MM.1S (cell line): ENCODE results near the gene MARCKSL1.

ENCODE experiments used
- EZH2 ChIP-seq: fragments of 300-600 bp; sonication (generic); optimal IDR thresholded peaks from 2 replicates; pipeline ENCODE3; 2017; ENCODE audit warnings: low read depth, mild to moderate bottlenecking, antibody characterized with exemption, low read length, mixed read lengths
- EZH2phosphoT487 ChIP-seq: fragments of 300-600 bp; sonication (generic); IDR thresholded peaks from 2 replicates; pipeline ENCODE4 v1.6.1; 2018; ENCODE audit warnings: antibody characterized with exemption, low read length
- TF ChIP-seq, protein P1 (sequence below): fragments of 300-600 bp; sonication (generic); IDR thresholded peaks from 2 replicates; pipeline ENCODE4 v1.5.1; 2016; ENCODE audit warnings: antibody characterized with exemption, low read length, mixed read lengths

DNA sequence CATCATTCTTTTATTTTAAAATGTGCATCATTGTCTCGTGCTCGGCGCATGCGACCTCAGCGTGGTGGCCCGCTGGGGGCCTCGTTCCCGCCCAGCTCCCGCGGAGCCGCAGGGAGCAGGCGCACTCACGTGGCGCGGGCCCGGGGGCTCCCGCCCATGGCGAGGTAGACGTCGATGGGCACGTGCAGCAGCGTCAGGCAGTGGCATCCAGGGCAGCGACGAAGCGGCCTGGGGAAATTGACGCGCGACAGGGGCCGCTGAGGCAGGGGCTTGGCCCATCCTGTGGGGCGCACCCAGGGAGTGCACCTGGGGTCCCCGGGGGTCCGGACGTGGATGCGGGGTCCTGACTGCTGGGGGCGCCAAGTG lies 25.3 kb upstream of the MARCKSL1 start:
- TF ChIP-seq, protein P1, sequence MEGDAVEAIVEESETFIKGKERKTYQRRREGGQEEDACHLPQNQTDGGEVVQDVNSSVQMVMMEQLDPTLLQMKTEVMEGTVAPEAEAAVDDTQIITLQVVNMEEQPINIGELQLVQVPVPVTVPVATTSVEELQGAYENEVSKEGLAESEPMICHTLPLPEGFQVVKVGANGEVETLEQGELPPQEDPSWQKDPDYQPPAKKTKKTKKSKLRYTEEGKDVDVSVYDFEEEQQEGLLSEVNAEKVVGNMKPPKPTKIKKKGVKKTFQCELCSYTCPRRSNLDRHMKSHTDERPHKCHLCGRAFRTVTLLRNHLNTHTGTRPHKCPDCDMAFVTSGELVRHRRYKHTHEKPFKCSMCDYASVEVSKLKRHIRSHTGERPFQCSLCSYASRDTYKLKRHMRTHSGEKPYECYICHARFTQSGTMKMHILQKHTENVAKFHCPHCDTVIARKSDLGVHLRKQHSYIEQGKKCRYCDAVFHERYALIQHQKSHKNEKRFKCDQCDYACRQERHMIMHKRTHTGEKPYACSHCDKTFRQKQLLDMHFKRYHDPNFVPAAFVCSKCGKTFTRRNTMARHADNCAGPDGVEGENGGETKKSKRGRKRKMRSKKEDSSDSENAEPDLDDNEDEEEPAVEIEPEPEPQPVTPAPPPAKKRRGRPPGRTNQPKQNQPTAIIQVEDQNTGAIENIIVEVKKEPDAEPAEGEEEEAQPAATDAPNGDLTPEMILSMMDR, result no peak
- TF ChIP-seq EZH2 (no peak), EZH2phosphoT487 (no peak)
